Suprapubic skin (tissue), 3 donors: ENCODE data around the gene FYN.

Source experiments
- CTCF ChIP-seq, 2 donors: fragments of 200-600 bp in 1 of 2; fragments of 450-650 bp in 1 of 2; sonication (generic) in 1 of 2; IDR thresholded peaks; one replicate each; pipeline ENCODE4 v1.5.1; 2016 to 2019; ENCODE audit warnings: antibody characterized with exemption in 2 of 2, mild to moderate bottlenecking in 1 of 2, moderate library complexity in 1 of 2
- POLR2AphosphoS5 ChIP-seq, 3 donors: sonication (generic); formaldehyde crosslinking; IDR thresholded peaks; one replicate each; pipeline ENCODE4 v1.6.1; 2017; ENCODE audit warnings: antibody characterized with exemption in 3 of 3

GRCh38 chr6:111813677-111814310, 59.5 kb downstream of the FYN start:
- no peak for TF ChIP-seq CTCF (IDR thresholded peaks at IDR 0.05)
- no peak for TF ChIP-seq POLR2AphosphoS5 (IDR thresholded peaks at IDR 0.05)
